GM12878 (cell line): ENCODE data around the gene KRTAP21-2. TPM values are rescaled to one million over a fixed set of nuclear protein-coding genes. Genes with fewer than 3 reads are reported as not detected.

Source experiments
- ATF2 ChIP-seq: IDR thresholded peaks from 2 replicates; pipeline ENCODE4 v1.6.1; 2012; ENCODE audit warnings: low read length, inconsistent platforms
- BACH1 ChIP-seq: fragments of 450-650 bp; IDR thresholded peaks from 2 replicates; pipeline ENCODE4 v1.6.1; 2017; ENCODE audit warnings: mild to moderate bottlenecking, borderline replicate concordance
- CHD1 ChIP-seq: IDR thresholded peaks from 2 replicates; pipeline ENCODE4 v1.6.1; 2012; ENCODE audit warnings: low read depth, low read length, improper control_type of control experiment
- E2F8 ChIP-seq: fragments of 450-650 bp; IDR thresholded peaks from 2 replicates; pipeline ENCODE4 v1.6.1; 2018; ENCODE audit warnings: mild to moderate bottlenecking, low read depth, moderate library complexity; ENCODE audit not compliant: partially characterized antibody
- ELK1 ChIP-seq: IDR thresholded peaks from 2 replicates; pipeline ENCODE4 v1.6.1; 2012; ENCODE audit warnings: low read depth, low read length, improper control_type of control experiment
- FOS ChIP-seq: IDR thresholded peaks from 3 replicates; pipeline ENCODE4 v1.6.1; 2011; ENCODE audit warnings: borderline replicate concordance; ENCODE audit not compliant: insufficient read length; ENCODE audit errors: extremely low read depth
- MEF2A ChIP-seq: IDR thresholded peaks from 2 replicates; pipeline ENCODE4 v1.6.1; 2011; ENCODE audit warnings: low read depth, mild to moderate bottlenecking, low read length, moderate library complexity; ENCODE audit not compliant: insufficient read depth
- MLLT1 ChIP-seq: fragments of 450-650 bp; IDR thresholded peaks from 2 replicates; pipeline ENCODE4 v1.6.1; 2016; ENCODE audit warnings: mild to moderate bottlenecking
- NFYA ChIP-seq: IDR thresholded peaks from 2 replicates; pipeline ENCODE4 v1.6.1; 2011; ENCODE audit warnings: low read depth, mild to moderate bottlenecking, low read length, improper control_type of control experiment, borderline replicate concordance
- PML ChIP-seq: IDR thresholded peaks from 2 replicates; pipeline ENCODE4 v1.6.1; 2012; ENCODE audit warnings: low read length, inconsistent platforms
- PRDM15 ChIP-seq: fragments of 450-650 bp; formaldehyde crosslinking; IDR thresholded peaks from 2 replicates; pipeline ENCODE4 v1.4.0; 2020; ENCODE audit warnings: mild to moderate bottlenecking, moderate library complexity
- REST ChIP-seq: IDR thresholded peaks from 2 replicates; pipeline ENCODE4 v1.6.1; 2012; ENCODE audit warnings: mild to moderate bottlenecking, low read depth, low read length
- RUNX3 ChIP-seq: IDR thresholded peaks from 2 replicates; pipeline ENCODE4 v1.6.1; 2012; ENCODE audit warnings: low read length, inconsistent platforms
- TCF3 ChIP-seq: IDR thresholded peaks from 2 replicates; pipeline ENCODE4 v1.6.1; 2012; ENCODE audit warnings: low read depth, mild to moderate bottlenecking, low read length, borderline replicate concordance; ENCODE audit not compliant: insufficient read depth
- ZNF24 ChIP-seq: fragments of 450-650 bp; IDR thresholded peaks from 2 replicates; pipeline ENCODE4 v1.6.1; 2017; ENCODE audit warnings: antibody characterized with exemption, mild to moderate bottlenecking
- polyA plus RNA-seq, 11 experiments: library from polyadenylated mRNA; depleted of rRNA in 4 of 11; unstranded in 6 of 11; stranded (reverse) in 5 of 11; fragments of >200 nt; fragmentation: Nextera tagmentation in 4 of 11; fragmentation: Illumina TruSeq in 1 of 11; extraction: Ambion mirVana in 4 of 11; extraction: Trizol in 1 of 11; gene quantifications; 1 replicate in 1 of 11; 2 replicates in 10 of 11; pipeline versions ENCODE4 v1.2.1 to v1.2.3, GENCODE V29; 2011 to 2016; ENCODE audit warnings: inconsistent platforms in 2 of 11, missing spikeins in 2 of 11, low read depth in 1 of 11
- total RNA-seq, 4 experiments: library from RNA; depleted of rRNA in 3 of 4; stranded (reverse); fragments of >200 nt in 3 of 4; fragmentation: Illumina TruSeq in 1 of 4; extraction: Trizol in 1 of 4; gene quantifications; 2 replicates each; pipeline versions ENCODE4 v1.2.1 to v1.2.3, GENCODE V29; 2013 to 2021

Gene KRTAP21-2
- total and polyA plus RNA-seq, 10 of the 15 experiments (the other 5 are each of a cell fraction or from before 2014, with no cell fraction given), result not detected

GRCh38 chr21:30718239-30718909 lies 28.7 kb downstream of the KRTAP21-2 start, which contains the start of gene KRTAP21-3 (continued):
- no peak for TF ChIP-seq REST
- no peak for TF ChIP-seq ELK1
- no peak for TF ChIP-seq PRDM15 (CRISPR knock-in tag)
- TF ChIP-seq BACH1, result peak; percentile 85; the same call in 1 of the 2 replicates
- TF ChIP-seq NFYA, result no peak
- peak; percentile 63 for TF ChIP-seq RUNX3
- no peak for TF ChIP-seq MEF2A
- no peak for TF ChIP-seq MLLT1
- no peak for TF ChIP-seq ZNF24
- TF ChIP-seq E2F8, result no peak
- no peak for TF ChIP-seq CHD1
- peak; percentile 65 for TF ChIP-seq ATF2
- TF ChIP-seq TCF3, result no peak
- no peak for TF ChIP-seq PML
- no peak for TF ChIP-seq FOS
